DMS53 treated with DMSO at 0.1 percent for 48 hours (cell line): Measurements from ENCODE around the gene FAM20A.
"Not testable (repeated sequence)": the region's sequence is repeated elsewhere in the genome, so short reads cannot be mapped to it uniquely, and the experiment has no call there.

ENCODE experiments used
- DNase-seq: peaks from one replicate; lab custom pipeline; 2025; ENCODE audit not compliant: unreplicated experiment; lab: John Stamatoyannopoulos, UW

The FAM20A gene

DNA sequence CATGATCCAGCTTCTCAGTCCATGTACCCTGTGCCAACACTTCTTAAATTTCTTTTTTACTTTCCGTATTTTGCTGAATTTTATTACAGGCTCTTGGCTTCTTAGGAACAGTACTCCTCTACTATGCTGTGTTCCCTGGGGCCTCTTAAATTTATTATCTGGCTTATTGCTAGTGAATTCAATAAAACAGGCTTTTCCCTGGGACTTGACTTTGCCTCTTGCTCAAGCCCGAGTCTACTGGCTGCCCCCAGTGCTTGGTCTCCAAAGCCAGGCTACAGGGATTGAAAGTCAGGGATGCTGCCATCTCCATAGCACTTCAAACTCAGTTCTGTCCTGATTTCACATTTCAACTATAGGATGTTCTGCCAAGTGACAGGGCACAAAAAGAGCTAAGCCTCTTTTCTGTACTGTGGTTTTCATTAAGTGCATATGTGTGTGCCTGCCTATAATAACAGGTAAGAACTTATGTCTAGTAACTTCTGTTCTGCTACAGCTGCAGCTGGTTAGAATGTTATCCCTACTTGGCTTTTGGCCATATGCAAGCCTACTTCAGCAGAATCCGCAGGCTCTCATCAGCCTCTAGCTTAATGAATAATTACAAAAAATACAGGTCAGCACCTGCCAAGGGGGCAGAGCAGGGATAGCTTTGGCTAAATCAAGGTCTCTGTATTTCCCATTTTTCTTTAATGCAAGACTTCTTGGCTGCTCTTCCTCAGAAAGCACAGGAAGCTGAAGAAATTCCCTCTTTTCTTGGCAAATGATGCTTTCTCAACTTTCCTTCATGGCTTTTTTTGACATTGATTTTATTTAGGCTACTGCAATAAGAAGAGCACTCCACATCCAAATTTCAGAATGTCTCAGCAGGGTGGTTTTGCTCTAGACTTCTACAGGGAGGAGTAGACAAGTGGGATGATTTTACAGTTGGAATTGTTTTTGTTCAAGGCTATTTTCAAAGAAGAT is 8.2 kb downstream of the FAM20A start:
- DNase-seq, result no peak

- no peak for DNase-seq
Measured at GRCh38 chr17:68592009-68592408, 9.2 kb downstream of the FAM20A start.

- DNase-seq, result no peak
Measured at GRCh38 chr17:68591583-68591982, 9.6 kb downstream of the FAM20A start.

DNA sequence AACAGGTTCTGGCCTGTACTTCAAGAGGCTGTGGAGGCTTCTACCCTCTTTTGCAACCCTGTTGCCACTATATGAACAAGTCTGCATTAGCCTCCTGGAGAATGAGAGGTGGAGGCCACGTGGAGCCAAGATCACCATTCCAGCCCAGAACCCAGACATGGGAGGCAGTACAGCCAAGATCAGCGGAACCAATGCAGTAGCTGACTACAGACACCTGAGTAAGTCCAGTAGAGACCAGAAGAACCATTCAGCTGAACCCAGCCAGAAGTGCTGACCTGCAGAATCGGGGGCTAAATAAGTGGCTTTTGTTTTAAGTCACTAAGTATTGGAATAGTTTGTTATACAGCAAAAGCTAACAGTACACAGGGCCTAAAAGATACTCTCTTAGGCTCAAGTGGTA is 12.1 kb downstream of the FAM20A start:
- no peak for DNase-seq

GRCh38 chr17:68588362-68588761 is 12.8 kb downstream of the FAM20A start:
- no peak for DNase-seq

DNA sequence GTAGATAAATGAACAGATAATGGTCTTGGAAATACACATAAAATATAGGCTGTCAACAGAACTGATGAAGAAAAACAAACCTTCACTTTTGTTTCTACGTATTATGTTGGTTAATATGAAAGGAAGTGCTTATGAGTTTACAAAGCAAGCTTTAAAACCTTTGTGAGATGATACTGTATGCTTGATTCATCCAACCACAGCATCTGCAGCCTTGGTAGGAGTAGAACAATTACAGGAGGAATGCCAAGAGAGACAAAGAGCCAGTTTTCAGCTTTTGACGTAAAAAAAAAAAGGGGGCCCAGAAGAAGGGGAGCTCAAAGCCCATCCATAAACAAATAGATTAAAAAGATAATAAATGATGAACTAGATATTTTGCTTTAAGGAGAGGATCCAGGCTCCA is 13.3 kb downstream of the FAM20A start:
- DNase-seq, result no peak

DNA sequence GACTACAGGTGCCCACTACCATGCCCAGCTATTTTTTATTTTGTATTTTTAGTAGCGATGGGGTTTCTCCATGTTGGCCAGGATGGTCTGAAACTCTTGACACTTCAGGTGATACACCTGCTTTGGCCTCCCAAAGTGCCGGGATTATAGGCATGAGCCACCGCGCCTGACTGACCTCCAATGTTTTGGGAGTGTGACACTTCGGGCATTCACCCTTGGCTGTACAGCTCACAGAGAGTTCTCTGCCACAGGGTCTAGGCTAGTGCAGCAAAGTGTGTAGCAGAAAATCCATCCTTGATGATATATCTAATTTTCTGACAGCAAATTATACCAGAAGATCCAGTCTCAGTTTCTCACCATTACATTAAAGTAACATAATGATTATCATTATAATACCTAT is 14.1 kb downstream of the FAM20A start:
- no peak for DNase-seq

GRCh38 chr17:68585643-68586042 is 15.5 kb downstream of the FAM20A start:
- no peak for DNase-seq

GRCh38 chr17:68584581-68585303 is 16.4 kb downstream of the FAM20A start:
- no peak for DNase-seq

- not testable (repeated sequence) for DNase-seq
Measured at GRCh38 chr17:68582867-68583266, 18.3 kb downstream of the FAM20A start.

GRCh38 chr17:68581863-68582645 is 19.1 kb downstream of the FAM20A start:
- no peak for DNase-seq

GRCh38 chr17:68580236-68580770 is 20.9 kb downstream of the FAM20A start:
- DNase-seq, result no peak

DNA sequence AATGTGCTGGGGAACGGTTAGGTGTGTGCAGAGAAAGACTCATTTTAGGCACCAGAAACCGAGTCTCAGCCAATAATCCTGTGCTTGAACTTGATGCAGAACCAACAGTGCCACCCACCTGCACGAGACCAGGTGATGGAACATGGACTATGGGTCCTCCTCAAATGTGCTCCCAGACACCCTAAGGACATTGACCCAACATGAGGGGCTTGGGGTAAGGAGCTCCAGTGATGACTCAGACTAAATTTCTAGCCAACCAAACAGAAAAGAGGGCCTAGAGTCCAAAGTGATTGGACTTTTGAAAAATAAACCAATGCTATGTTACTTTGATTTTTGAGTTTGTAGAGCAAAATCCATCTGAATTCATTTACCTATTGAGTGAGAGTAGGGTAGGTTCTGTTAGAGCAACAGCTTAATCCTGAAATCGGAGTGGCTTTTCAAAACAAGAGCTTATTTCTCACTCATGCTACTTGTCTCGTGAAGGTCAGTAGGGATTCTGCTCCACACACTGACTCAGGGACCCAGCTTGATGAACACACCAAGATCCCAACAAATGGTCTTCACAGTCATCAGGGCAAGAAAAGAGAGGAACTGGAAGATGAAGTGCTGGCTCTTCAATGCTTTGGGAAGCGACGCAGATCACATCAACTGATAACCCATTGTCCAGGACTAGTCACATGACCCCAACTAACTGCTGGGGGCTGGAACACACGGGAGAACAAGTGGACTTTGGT is 21.8 kb downstream of the FAM20A start:
- no peak for DNase-seq

DNA sequence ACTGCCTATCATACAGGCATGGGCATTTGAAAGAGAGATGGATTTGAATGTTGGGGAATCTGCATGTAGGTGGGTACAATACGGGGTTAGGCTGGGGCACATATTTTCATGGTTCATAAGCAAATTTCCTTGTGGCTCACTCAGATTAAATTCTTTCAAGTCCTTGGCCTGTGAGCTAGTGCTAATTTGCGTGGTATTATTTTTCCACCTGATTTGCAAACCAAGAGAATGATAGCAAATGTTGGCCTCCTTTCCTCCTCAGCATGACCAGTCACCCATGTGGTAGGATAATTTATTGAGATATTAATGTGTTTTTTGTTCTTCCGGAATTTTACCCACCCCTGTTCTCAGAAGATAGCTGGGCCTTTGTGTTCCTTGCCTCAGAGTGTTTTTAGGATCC is 22.9 kb downstream of the FAM20A start:
- DNase-seq, result no peak

- DNase-seq, result no peak
Measured at GRCh38 chr17:68577497-68577821, 23.7 kb downstream of the FAM20A start.

DNA sequence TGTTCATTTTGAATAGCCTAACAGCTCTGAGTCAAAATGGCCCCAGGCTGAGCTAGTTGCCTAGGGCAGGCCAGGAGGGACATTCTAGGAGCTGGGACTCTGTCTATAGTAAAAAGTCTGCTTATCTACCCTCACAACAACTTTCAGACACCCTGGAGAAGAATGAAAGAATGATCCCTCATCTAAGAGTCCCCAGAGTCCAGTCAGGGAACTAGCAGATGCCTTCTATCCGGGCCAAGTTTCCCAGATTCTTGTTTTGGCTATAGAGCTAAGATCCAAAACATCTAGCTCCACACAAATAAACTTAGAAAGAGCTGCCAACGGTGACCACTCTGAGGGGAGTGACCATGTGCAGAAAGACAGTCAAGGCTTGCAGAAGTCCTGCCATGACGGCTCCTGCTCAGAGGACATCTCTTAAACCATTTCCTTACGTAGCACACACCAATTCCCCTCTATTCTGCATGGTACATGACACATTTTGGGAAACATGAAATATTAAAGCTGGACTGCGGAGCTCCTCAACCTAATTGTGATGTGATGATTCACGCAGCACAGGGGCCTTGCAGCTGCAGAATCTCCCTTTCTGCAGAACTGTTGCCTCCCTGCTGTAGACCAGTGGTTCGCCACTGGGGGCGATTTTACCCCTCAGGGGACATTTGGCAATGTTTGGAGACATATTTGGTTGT is 24.2 kb downstream of the FAM20A start:
- no peak for DNase-seq

DNA sequence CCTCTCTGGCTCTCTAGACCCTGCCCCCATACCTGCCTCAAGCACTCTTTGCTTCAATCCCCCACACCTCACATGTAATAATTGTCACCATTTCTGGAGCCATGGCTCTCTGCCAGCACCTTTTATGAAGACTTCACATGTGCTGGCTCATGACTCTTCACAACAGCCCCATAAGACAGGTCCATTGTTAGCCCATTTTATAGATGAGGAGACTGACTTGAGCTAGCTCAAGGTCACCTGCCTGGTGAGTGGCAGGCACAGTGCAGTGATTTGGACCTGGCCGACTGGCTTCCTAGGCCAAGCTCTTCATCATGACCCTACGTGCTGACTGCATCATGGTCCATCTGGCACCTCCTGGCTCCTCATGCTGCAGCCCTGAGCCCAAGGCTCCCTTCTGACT is 25.0 kb downstream of the FAM20A start:
- no peak for DNase-seq

DNA sequence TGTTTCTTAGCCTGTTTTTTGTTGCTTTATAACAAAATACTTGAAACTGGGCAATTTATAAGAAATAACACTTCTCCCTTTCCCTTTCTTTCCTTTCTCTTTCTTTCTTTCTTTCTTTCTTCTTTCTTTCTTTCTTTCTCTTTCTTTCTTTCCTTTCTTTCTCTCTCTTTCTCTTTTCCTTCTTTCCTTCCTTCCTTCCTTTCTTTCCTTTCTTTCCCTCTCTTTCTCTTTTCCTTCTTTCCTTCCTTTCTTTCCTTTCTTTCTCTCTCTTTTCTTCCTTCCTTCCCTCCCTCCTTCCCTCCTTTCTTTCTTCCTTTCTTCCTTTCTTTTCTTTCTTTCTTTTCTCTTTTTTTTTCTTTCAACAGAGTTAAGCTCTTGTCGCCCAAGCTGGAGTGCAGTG is 27.8 kb downstream of the FAM20A start:
- no peak for DNase-seq

DNA sequence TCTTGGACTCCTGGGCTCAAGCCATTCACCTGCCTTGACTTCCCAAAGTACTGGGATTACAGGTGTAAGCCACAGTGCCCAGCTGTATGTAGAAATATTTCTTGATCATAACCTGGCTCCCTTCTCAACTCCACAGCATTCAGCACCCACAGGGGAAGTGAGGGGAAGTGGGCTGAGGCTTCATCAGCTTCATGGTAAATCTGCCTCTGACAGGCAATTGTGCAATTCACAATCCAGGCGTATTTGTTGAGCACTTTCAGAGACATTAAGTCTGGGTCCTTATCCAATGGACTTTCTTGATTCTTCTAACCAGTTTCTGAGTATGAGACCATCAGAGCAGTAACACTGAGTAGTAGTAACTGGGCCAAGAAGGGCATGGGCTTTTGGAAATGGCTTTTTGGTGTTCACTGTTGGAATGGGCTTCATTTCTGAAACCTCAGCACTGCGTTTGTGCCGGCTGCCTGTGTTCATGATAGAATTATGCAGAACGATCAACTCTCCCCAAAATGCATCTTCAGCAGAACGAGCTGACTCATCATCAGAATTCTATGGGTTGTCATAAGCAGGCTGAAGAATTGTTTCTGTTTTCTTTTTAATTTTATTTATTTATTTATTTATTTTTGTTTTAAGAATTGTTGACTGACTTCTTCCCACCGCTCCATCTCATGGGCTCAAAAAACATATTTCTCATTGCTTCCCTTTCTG is 28.9 kb downstream of the FAM20A start:
- DNase-seq, result no peak
